ENCODE data around the gene ELOVL6. TPM values are rescaled to one million over a fixed set of nuclear protein-coding genes. Genes with fewer than 3 reads are reported as not detected.

Gene ELOVL6
- total RNA-seq, 1 donor from 2014 or later = 3.1 TPM

- no peaks in the 10 kb centered on the region for H3K4me1 ChIP-seq (ENCODE audit: control insufficient read depth in 3 of 3, insufficient read depth in 3 of 3, low read length in 3 of 3)
- no peak overlapping the region for H3K27ac ChIP-seq (ENCODE audit: low read depth, low read length)
- no peaks in the 10 kb centered on the region for H3K36me3 ChIP-seq (ENCODE audit: control insufficient read depth in 3 of 3, insufficient read depth in 3 of 3, low read length in 3 of 3)
- no peaks in the 10 kb centered on the region for H3K27me3 ChIP-seq (ENCODE audit: control insufficient read depth in 3 of 3, insufficient read depth in 3 of 3, low read length in 3 of 3)
- H3K9ac ChIP-seq (ENCODE audit: low read depth in 1 of 3, low read length in 3 of 3) = no peak overlapping the region
- no peaks in the 10 kb centered on the region for H3K9me3 ChIP-seq (ENCODE audit: control insufficient read depth in 3 of 3, low read length in 3 of 3)
- H3K4me3 ChIP-seq (ENCODE audit: low read length in 3 of 3) = no peak overlapping the region
Measured at GRCh38 chr4:110132816-110133719, 65.3 kb downstream of the ELOVL6 start.

GRCh38 chr4:110131916-110132315 is 66.5 kb downstream of the ELOVL6 start:
- H3K36me3 ChIP-seq (ENCODE audit: control insufficient read depth in 3 of 3, insufficient read depth in 3 of 3, low read length in 3 of 3) = no peaks in the 10 kb centered on the region
- no peaks in the 10 kb centered on the region for H3K9me3 ChIP-seq (ENCODE audit: control insufficient read depth in 3 of 3, low read length in 3 of 3)
- H3K27me3 ChIP-seq (ENCODE audit: control insufficient read depth in 3 of 3, insufficient read depth in 3 of 3, low read length in 3 of 3) = no peaks in the 10 kb centered on the region
- no peak overlapping the region for H3K9ac ChIP-seq (ENCODE audit: low read depth in 1 of 3, low read length in 3 of 3)
- H3K4me1 ChIP-seq (ENCODE audit: control insufficient read depth in 3 of 3, insufficient read depth in 3 of 3, low read length in 3 of 3) = no peaks in the 10 kb centered on the region
- H3K27ac ChIP-seq (ENCODE audit: low read depth, low read length) = no peak overlapping the region
- no peak overlapping the region for H3K4me3 ChIP-seq (ENCODE audit: low read length in 3 of 3)

GRCh38 chr4:110130576-110131358 is 67.6 kb downstream of the ELOVL6 start:
- no peaks in the 10 kb centered on the region for H3K27me3 ChIP-seq (ENCODE audit: control insufficient read depth in 3 of 3, insufficient read depth in 3 of 3, low read length in 3 of 3)
- H3K4me1 ChIP-seq (ENCODE audit: control insufficient read depth in 3 of 3, insufficient read depth in 3 of 3, low read length in 3 of 3) = no peaks in the 10 kb centered on the region
- H3K27ac ChIP-seq (ENCODE audit: low read depth, low read length) = no peak overlapping the region
- no peaks in the 10 kb centered on the region for H3K36me3 ChIP-seq (ENCODE audit: control insufficient read depth in 3 of 3, insufficient read depth in 3 of 3, low read length in 3 of 3)
- no peak overlapping the region for H3K4me3 ChIP-seq (ENCODE audit: low read length in 3 of 3)
- H3K9ac ChIP-seq (ENCODE audit: low read depth in 1 of 3, low read length in 3 of 3) = no peak overlapping the region
- no peaks in the 10 kb centered on the region for H3K9me3 ChIP-seq (ENCODE audit: control insufficient read depth in 3 of 3, low read length in 3 of 3)

- Histone ChIP-seq H3K27ac (ENCODE audit: low read depth, low read length) (no peak overlapping the region), H3K4me1 (ENCODE audit: control insufficient read depth in 3 of 3, insufficient read depth in 3 of 3, low read length in 3 of 3) (no peaks in the 10 kb centered on the region), H3K4me3 (ENCODE audit: low read length in 3 of 3) (no peak overlapping the region), H3K27me3 (ENCODE audit: control insufficient read depth in 3 of 3, insufficient read depth in 3 of 3, low read length in 3 of 3) (no peaks in the 10 kb centered on the region), H3K36me3 (ENCODE audit: control insufficient read depth in 3 of 3, insufficient read depth in 3 of 3, low read length in 3 of 3) (no peaks in the 10 kb centered on the region), H3K9ac (ENCODE audit: low read depth in 1 of 3, low read length in 3 of 3) (no peak overlapping the region), H3K9me3 (ENCODE audit: control insufficient read depth in 3 of 3, low read length in 3 of 3) (no peaks in the 10 kb centered on the region)
Measured at GRCh38 chr4:110129544-110129943, 68.9 kb downstream of the ELOVL6 start.

- Histone ChIP-seq H3K36me3 (ENCODE audit: control insufficient read depth in 3 of 3, insufficient read depth in 3 of 3, low read length in 3 of 3) (no peaks in the 10 kb centered on the region), H3K4me3 (ENCODE audit: low read length in 3 of 3) (no peak overlapping the region), H3K9me3 (ENCODE audit: control insufficient read depth in 3 of 3, low read length in 3 of 3) (no peaks in the 10 kb centered on the region), H3K9ac (ENCODE audit: low read depth in 1 of 3, low read length in 3 of 3) (no peak overlapping the region), H3K4me1 (ENCODE audit: control insufficient read depth in 3 of 3, insufficient read depth in 3 of 3, low read length in 3 of 3) (no peaks in the 10 kb centered on the region), H3K27me3 (ENCODE audit: control insufficient read depth in 3 of 3, insufficient read depth in 3 of 3, low read length in 3 of 3) (no peaks in the 10 kb centered on the region), H3K27ac (ENCODE audit: low read depth, low read length) (no peak overlapping the region)
Measured at GRCh38 chr4:110128472-110128919, 69.9 kb downstream of the ELOVL6 start.

- Histone ChIP-seq H3K36me3 (ENCODE audit: control insufficient read depth in 3 of 3, insufficient read depth in 3 of 3, low read length in 3 of 3) (no peaks in the 10 kb centered on the region), H3K9ac (ENCODE audit: low read depth in 1 of 3, low read length in 3 of 3) (no peak overlapping the region), H3K9me3 (ENCODE audit: control insufficient read depth in 3 of 3, low read length in 3 of 3) (no peaks in the 10 kb centered on the region), H3K27me3 (ENCODE audit: control insufficient read depth in 3 of 3, insufficient read depth in 3 of 3, low read length in 3 of 3) (no peaks in the 10 kb centered on the region), H3K4me3 (ENCODE audit: low read length in 3 of 3) (no peak overlapping the region), H3K27ac (ENCODE audit: low read depth, low read length) (no peak overlapping the region), H3K4me1 (ENCODE audit: control insufficient read depth in 3 of 3, insufficient read depth in 3 of 3, low read length in 3 of 3) (no peaks in the 10 kb centered on the region)
Measured at GRCh38 chr4:110128029-110128428, 70.4 kb downstream of the ELOVL6 start.

- Histone ChIP-seq H3K9ac (ENCODE audit: low read depth in 1 of 3, low read length in 3 of 3) (no peak overlapping the region), H3K4me3 (ENCODE audit: low read length in 3 of 3) (no peak overlapping the region), H3K36me3 (ENCODE audit: control insufficient read depth in 3 of 3, insufficient read depth in 3 of 3, low read length in 3 of 3) (no peaks in the 10 kb centered on the region), H3K27me3 (ENCODE audit: control insufficient read depth in 3 of 3, insufficient read depth in 3 of 3, low read length in 3 of 3) (no peaks in the 10 kb centered on the region), H3K4me1 (ENCODE audit: control insufficient read depth in 3 of 3, insufficient read depth in 3 of 3, low read length in 3 of 3) (no peaks in the 10 kb centered on the region), H3K27ac (ENCODE audit: low read depth, low read length) (no peak overlapping the region), H3K9me3 (ENCODE audit: control insufficient read depth in 3 of 3, low read length in 3 of 3) (no peaks in the 10 kb centered on the region)
Measured at GRCh38 chr4:110124711-110125110, 73.7 kb downstream of the ELOVL6 start.

- Histone ChIP-seq H3K9me3 (ENCODE audit: control insufficient read depth in 3 of 3, low read length in 3 of 3) (no peaks in the 10 kb centered on the region), H3K9ac (ENCODE audit: low read depth in 1 of 3, low read length in 3 of 3) (no peak overlapping the region), H3K4me3 (ENCODE audit: low read length in 3 of 3) (no peak overlapping the region), H3K27me3 (ENCODE audit: control insufficient read depth in 3 of 3, insufficient read depth in 3 of 3, low read length in 3 of 3) (no peaks in the 10 kb centered on the region), H3K4me1 (ENCODE audit: control insufficient read depth in 3 of 3, insufficient read depth in 3 of 3, low read length in 3 of 3) (no peaks in the 10 kb centered on the region), H3K36me3 (ENCODE audit: control insufficient read depth in 3 of 3, insufficient read depth in 3 of 3, low read length in 3 of 3) (no peaks in the 10 kb centered on the region), H3K27ac (ENCODE audit: low read depth, low read length) (no peak overlapping the region)
Measured at GRCh38 chr4:110122201-110122600, 76.2 kb downstream of the ELOVL6 start.

- no peaks in the 10 kb centered on the region for H3K9me3 ChIP-seq (ENCODE audit: control insufficient read depth in 3 of 3, low read length in 3 of 3)
- H3K27me3 ChIP-seq (ENCODE audit: control insufficient read depth in 3 of 3, insufficient read depth in 3 of 3, low read length in 3 of 3) = no peaks in the 10 kb centered on the region
- H3K36me3 ChIP-seq (ENCODE audit: control insufficient read depth in 3 of 3, insufficient read depth in 3 of 3, low read length in 3 of 3) = no peaks in the 10 kb centered on the region
- H3K27ac ChIP-seq (ENCODE audit: low read depth, low read length) = no peak overlapping the region
- H3K9ac ChIP-seq (ENCODE audit: low read depth in 1 of 3, low read length in 3 of 3) = no peak overlapping the region
- H3K4me3 ChIP-seq (ENCODE audit: low read length in 3 of 3) = no peak overlapping the region
- H3K4me1 ChIP-seq (ENCODE audit: control insufficient read depth in 3 of 3, insufficient read depth in 3 of 3, low read length in 3 of 3) = no peaks in the 10 kb centered on the region
Measured at GRCh38 chr4:110120506-110120905, 77.9 kb downstream of the ELOVL6 start.

GRCh38 chr4:110119880-110120279 is 78.5 kb downstream of the ELOVL6 start:
- Histone ChIP-seq H3K27me3 (ENCODE audit: control insufficient read depth in 3 of 3, insufficient read depth in 3 of 3, low read length in 3 of 3) (no peaks in the 10 kb centered on the region), H3K4me1 (ENCODE audit: control insufficient read depth in 3 of 3, insufficient read depth in 3 of 3, low read length in 3 of 3) (no peaks in the 10 kb centered on the region), H3K9me3 (ENCODE audit: control insufficient read depth in 3 of 3, low read length in 3 of 3) (no peaks in the 10 kb centered on the region), H3K4me3 (ENCODE audit: low read length in 3 of 3) (no peak overlapping the region), H3K27ac (ENCODE audit: low read depth, low read length) (no peak overlapping the region), H3K9ac (ENCODE audit: low read depth in 1 of 3, low read length in 3 of 3) (no peak overlapping the region), H3K36me3 (ENCODE audit: control insufficient read depth in 3 of 3, insufficient read depth in 3 of 3, low read length in 3 of 3) (no peaks in the 10 kb centered on the region)
